CD14-positive monocyte (primary cell): ENCODE results near the gene NKX2-1. TPM values are rescaled to one million over a fixed set of nuclear protein-coding genes. Genes with fewer than 3 reads are reported as not detected.

ENCODE experiments used
- DNase-seq, 3 donors: peaks; one replicate each; pipeline ENCODE4 v3.0.0-alpha.2; 2011 to 2022
- H2AFZ ChIP-seq: 2 replicates; pipeline ENCODE4 v1.6.0; 2012; ENCODE audit warnings: mild to moderate bottlenecking, low read depth, low read length, inconsistent platforms; ENCODE audit not compliant: insufficient read depth, poor library complexity, severe bottlenecking
- H3K27ac ChIP-seq, 2 donors: 1 replicate in 1 of 2; 2 replicates in 1 of 2; pipeline ENCODE4 v1.5.1; 2012 to 2013; ENCODE audit warnings: low read length in 2 of 2, control low read depth in 1 of 2, inconsistent platforms in 1 of 2, low read depth in 1 of 2, mild to moderate bottlenecking in 1 of 2
- H3K27me3 ChIP-seq, 2 donors: one replicate each; pipeline versions ENCODE4 v1.6.0 to v1.6.1; 2011 to 2013; ENCODE audit warnings: low read length in 2 of 2; ENCODE audit not compliant: control insufficient read depth in 2 of 2, insufficient read depth in 2 of 2
- H3K36me3 ChIP-seq, 2 donors: replicated peaks in 1 of 2; 1 replicate in 1 of 2; 2 replicates in 1 of 2; pipeline versions ENCODE4 v1.5.1 to v1.6.1; 2012 to 2013; ENCODE audit warnings: low read length in 2 of 2, control low read depth in 1 of 2, inconsistent platforms in 1 of 2, mild to moderate bottlenecking in 1 of 2; ENCODE audit not compliant: insufficient read depth in 2 of 2, control insufficient read depth in 1 of 2
- H3K4me1 ChIP-seq, 2 donors: 1 replicate in 1 of 2; 2 replicates in 1 of 2; pipeline versions ENCODE4 v1.5.1 to v1.6.1; 2012 to 2013; ENCODE audit warnings: low read length in 2 of 2, control low read depth in 1 of 2, inconsistent platforms in 1 of 2, mild to moderate bottlenecking in 1 of 2, moderate library complexity in 1 of 2; ENCODE audit not compliant: insufficient read depth in 2 of 2, control insufficient read depth in 1 of 2
- H3K4me2 ChIP-seq: replicated peaks from 2 replicates; pipeline ENCODE3; 2012; ENCODE audit warnings: low read length, moderate library complexity, mild to moderate bottlenecking; ENCODE audit not compliant: poor library complexity, severe bottlenecking; ENCODE audit errors: extremely low read depth
- H3K4me3 ChIP-seq, 3 experiments: fragments of 200-600 bp in 1 of 3; sonication (generic) in 1 of 3; replicated peaks in 1 of 3; 1 replicate in 2 of 3; 2 replicates in 1 of 3; pipeline ENCODE4 v1.5.1; 2011 to 2013; ENCODE audit warnings: low read length in 3 of 3, mild to moderate bottlenecking in 3 of 3, control low read depth in 2 of 3, low read depth in 2 of 3, inconsistent platforms in 1 of 3, moderate library complexity in 1 of 3
- H3K79me2 ChIP-seq: 2 replicates; pipeline ENCODE4 v1.6.0; 2012; ENCODE audit warnings: mild to moderate bottlenecking, control low read depth, inconsistent platforms, low read length, moderate library complexity; ENCODE audit not compliant: insufficient read depth
- H3K9ac ChIP-seq: 2 replicates; pipeline ENCODE4 v1.6.0; 2017; ENCODE audit warnings: low read length, mild to moderate bottlenecking; ENCODE audit not compliant: insufficient read depth, poor library complexity, severe bottlenecking
- H3K9me3 ChIP-seq, 2 donors: replicated peaks in 1 of 2; 1 replicate in 1 of 2; 2 replicates in 1 of 2; pipeline versions ENCODE4 v1.5.1 to v1.6.1; 2012 to 2013; ENCODE audit warnings: low read length in 2 of 2, control low read depth in 1 of 2; ENCODE audit not compliant: control insufficient read depth in 1 of 2, insufficient read depth in 1 of 2
- H4K20me1 ChIP-seq: 2 replicates; pipeline ENCODE4 v1.6.0; 2012; ENCODE audit warnings: mild to moderate bottlenecking, low read length, control low read depth, moderate library complexity; ENCODE audit not compliant: insufficient read depth
- H3K27ac Mint-ChIP-seq, 7 donors: one replicate each; pipeline ENCODE4 v1.8.0; 2020; ENCODE audit warnings: mild to moderate bottlenecking in 7 of 7, mixed read lengths in 7 of 7, moderate library complexity in 6 of 7, inconsistent platforms in 2 of 7
- H3K27me3 Mint-ChIP-seq, 3 donors: one replicate each; pipeline ENCODE4 v1.8.0; 2021 to 2022; ENCODE audit warnings: low read depth in 3 of 3, mild to moderate bottlenecking in 3 of 3, mixed read lengths in 3 of 3, moderate library complexity in 3 of 3, inconsistent platforms in 1 of 3
- H3K36me3 Mint-ChIP-seq, 2 donors: one replicate each; pipeline ENCODE4 v1.8.0; 2020; ENCODE audit warnings: mixed read lengths in 2 of 2, inconsistent platforms in 1 of 2, mild to moderate bottlenecking in 1 of 2
- H3K4me1 Mint-ChIP-seq: one replicate; pipeline ENCODE4 v1.8.0; 2020; ENCODE audit warnings: mild to moderate bottlenecking, mixed read lengths
- H3K4me3 Mint-ChIP-seq, 2 donors: one replicate each; pipeline ENCODE4 v1.8.0; 2020; ENCODE audit warnings: mild to moderate bottlenecking in 2 of 2, mixed read lengths in 2 of 2, moderate library complexity in 1 of 2
- H3K9me3 Mint-ChIP-seq, 7 donors: one replicate each; pipeline ENCODE4 v1.8.0; 2020 to 2022; ENCODE audit warnings: mixed read lengths in 7 of 7, mild to moderate bottlenecking in 6 of 7, moderate library complexity in 6 of 7, inconsistent platforms in 2 of 7
- WGBS: methylation state at CpG from one replicate; pipeline ENCODE4 v1.1.5; 2013; ENCODE audit warnings: missing lambda C conversion rate; ENCODE audit not compliant: insufficient coverage; 5-methylcytosine and 5-hydroxymethylcytosine counted together
- intact Hi-C, 2 donors: fragments of 100-400 bp; cut with micrococcal nuclease; formaldehyde crosslinking; loops; one replicate each; pipeline versions ENCODE4 v1.15.0 to v1.15.1; 2023
- polyA plus RNA-seq, 3 donors: library from polyadenylated mRNA; depleted of rRNA in 1 of 3; unstranded in 2 of 3; stranded (reverse) in 1 of 3; fragments of 300-500 nt in 2 of 3; fragments of >200 nt in 1 of 3; fragmentation: Illumina TruSeq in 2 of 3; gene quantifications; 1 replicate in 2 of 3; 2 replicates in 1 of 3; pipeline ENCODE4 v1.2.3, GENCODE V29; 2012 to 2021
- TF ChIP-seq, protein P1 (sequence below): fragments of 200-600 bp; IDR thresholded peaks from one replicate; pipeline ENCODE4 v1.8.0; 2022; ENCODE audit warnings: antibody characterized with exemption, mild to moderate bottlenecking

Gene NKX2-1
- polyA plus RNA-seq, 3 donors, result not detected

DNA sequence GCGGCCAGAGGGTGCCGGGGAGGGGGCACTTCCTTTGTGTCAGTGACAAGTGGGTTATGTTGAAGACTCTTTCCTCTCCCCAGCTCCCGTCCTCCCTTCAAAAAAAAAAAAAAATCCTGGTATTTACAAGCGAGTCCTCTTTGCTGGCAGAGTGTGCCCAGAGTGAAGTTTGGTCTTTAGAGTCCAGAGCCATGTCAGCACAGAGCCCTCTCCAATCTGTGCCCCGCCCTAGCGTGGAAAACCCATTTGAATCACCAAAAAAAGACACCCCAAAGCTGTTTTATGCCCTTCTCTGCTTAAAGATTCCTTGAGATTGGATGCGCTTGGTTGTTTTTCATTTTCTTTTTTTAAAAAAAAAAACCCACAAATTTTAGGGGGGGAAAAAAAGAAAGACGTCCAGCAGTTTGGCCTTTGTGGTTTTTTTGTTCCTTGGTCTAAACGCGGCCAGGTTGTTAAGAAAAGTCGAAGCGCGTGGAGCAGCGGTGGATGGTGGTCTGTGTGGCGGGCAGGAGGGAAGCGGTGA lies 3.3 kb downstream of the NKX2-1 start:
- Histone ChIP-seq H3K4me1 (no peaks in the 10 kb centered on the region), H3K36me3 (no peaks in the 10 kb centered on the region), H3K4me2 (no peak overlapping the region), H3K27ac (no peak overlapping the region), H3K9ac (no peak overlapping the region), H3K9me3 (peaks cover 0 to 58% of the 10 kb centered on the region in 2 donors), H4K20me1 (no peaks in the 10 kb centered on the region), H3K4me3 (no peak overlapping the region), H2AFZ (no peak overlapping the region), H3K79me2 (no peaks in the 10 kb centered on the region), H3K27me3 (peaks cover 67 to 96% of the 10 kb centered on the region in 2 donors)
- H3K9me3 Mint-ChIP-seq, result peaks cover 0 to 38% (median 21%) of the 10 kb centered on the region in 7 donors
- 17% methylated on average over 9 of the region's 16 CpGs for WGBS
- H3K4me1 Mint-ChIP-seq, result peaks cover 10% of the 10 kb centered on the region
- H3K36me3 Mint-ChIP-seq, result peaks cover 0 to 6% of the 10 kb centered on the region in 2 donors
- H3K4me3 Mint-ChIP-seq, result peak overlapping the region in 1 of 2 donors; percentile 74
- H3K27ac Mint-ChIP-seq, result no peak overlapping the region
- H3K27me3 Mint-ChIP-seq, result peaks cover 93 to 98% (median 95%) of the 10 kb centered on the region in 3 donors
- no peak for DNase-seq
- TF ChIP-seq, protein P1, sequence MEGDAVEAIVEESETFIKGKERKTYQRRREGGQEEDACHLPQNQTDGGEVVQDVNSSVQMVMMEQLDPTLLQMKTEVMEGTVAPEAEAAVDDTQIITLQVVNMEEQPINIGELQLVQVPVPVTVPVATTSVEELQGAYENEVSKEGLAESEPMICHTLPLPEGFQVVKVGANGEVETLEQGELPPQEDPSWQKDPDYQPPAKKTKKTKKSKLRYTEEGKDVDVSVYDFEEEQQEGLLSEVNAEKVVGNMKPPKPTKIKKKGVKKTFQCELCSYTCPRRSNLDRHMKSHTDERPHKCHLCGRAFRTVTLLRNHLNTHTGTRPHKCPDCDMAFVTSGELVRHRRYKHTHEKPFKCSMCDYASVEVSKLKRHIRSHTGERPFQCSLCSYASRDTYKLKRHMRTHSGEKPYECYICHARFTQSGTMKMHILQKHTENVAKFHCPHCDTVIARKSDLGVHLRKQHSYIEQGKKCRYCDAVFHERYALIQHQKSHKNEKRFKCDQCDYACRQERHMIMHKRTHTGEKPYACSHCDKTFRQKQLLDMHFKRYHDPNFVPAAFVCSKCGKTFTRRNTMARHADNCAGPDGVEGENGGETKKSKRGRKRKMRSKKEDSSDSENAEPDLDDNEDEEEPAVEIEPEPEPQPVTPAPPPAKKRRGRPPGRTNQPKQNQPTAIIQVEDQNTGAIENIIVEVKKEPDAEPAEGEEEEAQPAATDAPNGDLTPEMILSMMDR, result no peak
- intact Hi-C loops, result no loop called here

DNA sequence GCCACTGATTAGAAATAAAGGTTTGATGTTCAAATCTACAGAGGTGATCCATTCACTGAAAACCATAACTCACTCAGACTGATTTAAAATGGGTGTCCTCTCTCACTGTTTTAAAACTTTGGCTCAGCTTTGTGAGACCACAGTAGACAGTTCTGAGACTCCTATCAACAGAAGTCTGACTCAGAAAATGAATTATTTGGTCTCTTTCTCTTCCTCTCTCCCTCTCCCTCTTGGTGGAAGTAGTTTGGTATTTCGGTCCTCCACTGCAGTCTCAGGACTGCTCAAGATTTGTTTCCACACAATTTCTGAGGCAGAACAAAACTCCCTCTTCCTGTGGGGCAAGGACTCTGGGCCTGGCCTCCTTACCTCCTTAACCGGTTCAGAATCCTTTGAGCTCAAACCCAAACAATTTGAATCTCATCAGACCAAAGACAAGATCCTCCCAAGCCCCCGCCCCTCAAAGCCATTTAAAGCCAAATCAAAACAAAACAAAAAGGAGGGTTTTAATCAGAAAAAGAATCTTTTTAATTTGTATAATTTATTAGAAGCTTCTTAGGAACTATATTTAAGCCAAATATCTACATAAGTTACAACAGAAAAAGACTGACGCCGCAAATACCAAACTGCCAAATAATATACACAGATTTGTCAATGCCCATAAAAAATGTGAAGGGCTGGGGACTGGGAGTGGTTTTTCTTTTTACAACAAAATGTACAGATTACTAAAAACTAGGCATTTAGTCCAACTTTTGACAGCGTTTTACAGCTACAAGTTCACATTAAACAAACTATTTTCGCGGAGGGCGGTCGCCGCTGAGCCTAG lies 3.9 kb downstream of the NKX2-1 start:
- H3K4me3 Mint-ChIP-seq, result peak overlapping the region in 1 of 2 donors; percentile 74
- no peak overlapping the region for H3K9ac ChIP-seq
- no peak overlapping the region for H3K27ac ChIP-seq
- H3K27ac Mint-ChIP-seq, result no peak overlapping the region
- H3K9me3 Mint-ChIP-seq, result peaks cover 0 to 38% (median 20%) of the 10 kb centered on the region in 7 donors
- H3K4me2 ChIP-seq, result no peak overlapping the region
- peaks cover 64 to 93% of the 10 kb centered on the region in 2 donors for H3K27me3 ChIP-seq
- no peak overlapping the region for H2AFZ ChIP-seq
- H3K36me3 ChIP-seq, result no peaks in the 10 kb centered on the region
- TF ChIP-seq, protein P1, result no peak
- H3K79me2 ChIP-seq, result no peaks in the 10 kb centered on the region
- peaks cover 0 to 6% of the 10 kb centered on the region in 2 donors for H3K36me3 Mint-ChIP-seq
- H3K4me1 Mint-ChIP-seq, result peaks cover 8% of the 10 kb centered on the region
- H3K4me3 ChIP-seq, result no peak overlapping the region
- H3K9me3 ChIP-seq, result peaks cover 0 to 54% of the 10 kb centered on the region in 2 donors
- H3K4me1 ChIP-seq, result no peaks in the 10 kb centered on the region
- 0% methylated on average over 1 of the region's 11 CpGs for WGBS
- intact Hi-C loops, result no loop called here
- peaks cover 88 to 93% (median 89%) of the 10 kb centered on the region in 3 donors for H3K27me3 Mint-ChIP-seq
- no peak for DNase-seq
- H4K20me1 ChIP-seq, result no peaks in the 10 kb centered on the region
